WTC11 (cell line): ENCODE data around the gene COBL. TPM values are rescaled to one million over a fixed set of nuclear protein-coding genes. Genes with fewer than 3 reads are reported as not detected.

Source experiments
- ATAC-seq: fragments of 200-7000 bp; cut with Tn5 transposase; 2 replicates; pipeline ENCODE4 v1.10.0; 2021; ENCODE audit warnings: mild to moderate bottlenecking, moderate library complexity
- CTCF ChIA-PET: fragments of 300-600 bp; sonication (Branson Sonifier 250); formaldehyde crosslinking; loops from one replicate; lab custom pipeline; 2021; ENCODE audit warnings: antibody characterized with exemption; lab: Charles Lee
- POLR2A ChIA-PET: fragments of 350-600 bp; sonication (Branson Sonifier 250); formaldehyde crosslinking; loops from one replicate; lab custom pipeline; 2021; ENCODE audit warnings: antibody characterized with exemption; lab: Charles Lee
- DNase-seq: peaks from one replicate; pipeline ENCODE4 v3.0.0; 2021; ENCODE audit warnings: low spot score
- H3K27ac Mint-ChIP-seq: 2 replicates; pipeline ENCODE4 v1.8.0; 2021; ENCODE audit warnings: mixed read lengths
- H3K27me3 Mint-ChIP-seq: 2 replicates; pipeline ENCODE4 v1.8.0; 2021; ENCODE audit warnings: low read depth, mild to moderate bottlenecking, moderate library complexity, mixed read lengths
- H3K36me3 Mint-ChIP-seq: 2 replicates; pipeline ENCODE4 v1.8.0; 2021; ENCODE audit warnings: mixed read lengths
- H3K4me1 Mint-ChIP-seq: 2 replicates; pipeline ENCODE4 v1.8.0; 2022; ENCODE audit warnings: mixed read lengths
- H3K4me3 Mint-ChIP-seq: 2 replicates; pipeline ENCODE4 v1.8.0; 2021; ENCODE audit warnings: mild to moderate bottlenecking, moderate library complexity, mixed read lengths
- H3K9me3 Mint-ChIP-seq: 2 replicates; pipeline ENCODE4 v1.8.0; 2021; ENCODE audit warnings: mixed read lengths
- CBFB ChIP-seq: sonication (generic); formaldehyde crosslinking; IDR thresholded peaks from 2 replicates; pipeline ENCODE4 v1.8.1; 2022; ENCODE audit warnings: mild to moderate bottlenecking, low read depth, missing genetic modification reagents
- GRHL2 ChIP-seq: fragments of 250-450 bp; sonication (Bioruptor Pico); IDR thresholded peaks from 2 replicates; pipeline ENCODE4 v1.8.0; 2022; ENCODE audit warnings: mild to moderate bottlenecking, moderate library complexity; ENCODE audit not compliant: insufficient replicate concordance, severe bottlenecking
- KAT7 ChIP-seq: sonication (generic); formaldehyde crosslinking; IDR thresholded peaks from 2 replicates; pipeline ENCODE4 v1.8.1; 2023; ENCODE audit warnings: missing genetic modification reagents, mild to moderate bottlenecking, borderline replicate concordance
- MYBL2 ChIP-seq: sonication (generic); formaldehyde crosslinking; IDR thresholded peaks from 2 replicates; pipeline ENCODE4 v1.8.1; 2023; ENCODE audit warnings: mild to moderate bottlenecking, moderate library complexity, missing genetic modification reagents
- TEAD1 ChIP-seq: sonication (generic); formaldehyde crosslinking; IDR thresholded peaks from 2 replicates; pipeline ENCODE4 v1.8.0; 2022; ENCODE audit warnings: mild to moderate bottlenecking, missing genetic modification reagents
- ZNF317 ChIP-seq: sonication (generic); formaldehyde crosslinking; IDR thresholded peaks from 2 replicates; pipeline ENCODE4 v1.8.1; 2023; ENCODE audit warnings: low read depth, mild to moderate bottlenecking, moderate library complexity, missing genetic modification reagents, borderline replicate concordance
- ZNF423 ChIP-seq: fragments of 250-450 bp; sonication (Bioruptor Pico); IDR thresholded peaks from 2 replicates; pipeline ENCODE4 v2.1.2; 2022; ENCODE audit warnings: mild to moderate bottlenecking, moderate library complexity
- total RNA-seq: library from RNA; stranded (reverse); gene quantifications from 3 replicates; pipeline ENCODE4 v1.2.3, GENCODE V29; 2021
- TF ChIP-seq, protein P1 (sequence below): sonication (generic); formaldehyde crosslinking; IDR thresholded peaks from 2 replicates; pipeline ENCODE4 v1.8.0; 2022; ENCODE audit warnings: missing genetic modification reagents
- TF ChIP-seq, protein P2 (sequence below): fragments of 250-450 bp; sonication (Bioruptor Pico); IDR thresholded peaks from 2 replicates; pipeline ENCODE4 v2.1.2; 2022; ENCODE audit warnings: mild to moderate bottlenecking, moderate library complexity
- TF ChIP-seq, protein P3 (sequence below): sonication (generic); formaldehyde crosslinking; IDR thresholded peaks from 2 replicates; pipeline ENCODE4 v1.8.1; 2023; ENCODE audit warnings: mild to moderate bottlenecking, moderate library complexity, missing genetic modification reagents
- TF ChIP-seq, protein P4 (sequence below): fragments of 250-450 bp; sonication (Bioruptor Pico); IDR thresholded peaks from 2 replicates; pipeline ENCODE4 v1.9.0; 2021; ENCODE audit warnings: moderate library complexity, mild to moderate bottlenecking, inconsistent platforms, borderline replicate concordance
- TF ChIP-seq, protein P5 (sequence below): fragments of 250-450 bp; sonication (Bioruptor Pico); conservative IDR thresholded peaks from 2 replicates; pipeline ENCODE4 v1.9.0; 2021; ENCODE audit warnings: mild to moderate bottlenecking
- TF ChIP-seq, protein P6 (sequence below): sonication (generic); formaldehyde crosslinking; IDR thresholded peaks from 2 replicates; pipeline ENCODE4 v1.8.0; 2023; ENCODE audit warnings: missing genetic modification reagents

Gene COBL
- total RNA-seq, 1 experiment from 2014 or later: 36.5 TPM

DNA sequence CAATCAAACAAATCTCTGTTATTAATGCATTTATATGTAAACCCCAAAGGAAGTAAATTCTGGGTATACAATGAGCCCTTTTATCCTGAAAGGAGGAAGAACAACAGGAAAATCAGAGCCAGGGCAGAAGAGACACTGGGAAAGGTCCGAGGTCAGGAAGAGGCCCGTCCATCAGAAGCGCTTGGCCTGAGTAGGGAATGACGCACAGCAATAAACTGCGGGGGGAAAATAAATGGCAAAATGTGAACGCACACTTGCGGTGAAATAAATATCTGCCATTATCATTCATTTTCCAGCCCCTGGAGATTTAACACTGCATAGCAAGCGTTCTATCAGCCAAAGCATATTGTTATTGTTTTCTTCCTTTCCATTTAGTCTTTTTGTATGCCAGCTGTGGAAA is 243.4 kb downstream of the COBL start:
- H3K36me3 Mint-ChIP-seq: peaks cover 6% of the 10 kb centered on the region
- H3K9me3 Mint-ChIP-seq: peaks cover 4% of the 10 kb centered on the region
- no peak overlapping the region for H3K4me3 Mint-ChIP-seq
- H3K27ac Mint-ChIP-seq: no peak overlapping the region
- no peaks in the 10 kb centered on the region for H3K27me3 Mint-ChIP-seq
- ChIA-PET CTCF (no interaction called here), POLR2A (no interaction called here)
- peaks cover 25% of the 10 kb centered on the region for H3K4me1 Mint-ChIP-seq
- TF ChIP-seq KAT7 (CRISPR knock-in tag): no peak
- TF ChIP-seq, protein P1, sequence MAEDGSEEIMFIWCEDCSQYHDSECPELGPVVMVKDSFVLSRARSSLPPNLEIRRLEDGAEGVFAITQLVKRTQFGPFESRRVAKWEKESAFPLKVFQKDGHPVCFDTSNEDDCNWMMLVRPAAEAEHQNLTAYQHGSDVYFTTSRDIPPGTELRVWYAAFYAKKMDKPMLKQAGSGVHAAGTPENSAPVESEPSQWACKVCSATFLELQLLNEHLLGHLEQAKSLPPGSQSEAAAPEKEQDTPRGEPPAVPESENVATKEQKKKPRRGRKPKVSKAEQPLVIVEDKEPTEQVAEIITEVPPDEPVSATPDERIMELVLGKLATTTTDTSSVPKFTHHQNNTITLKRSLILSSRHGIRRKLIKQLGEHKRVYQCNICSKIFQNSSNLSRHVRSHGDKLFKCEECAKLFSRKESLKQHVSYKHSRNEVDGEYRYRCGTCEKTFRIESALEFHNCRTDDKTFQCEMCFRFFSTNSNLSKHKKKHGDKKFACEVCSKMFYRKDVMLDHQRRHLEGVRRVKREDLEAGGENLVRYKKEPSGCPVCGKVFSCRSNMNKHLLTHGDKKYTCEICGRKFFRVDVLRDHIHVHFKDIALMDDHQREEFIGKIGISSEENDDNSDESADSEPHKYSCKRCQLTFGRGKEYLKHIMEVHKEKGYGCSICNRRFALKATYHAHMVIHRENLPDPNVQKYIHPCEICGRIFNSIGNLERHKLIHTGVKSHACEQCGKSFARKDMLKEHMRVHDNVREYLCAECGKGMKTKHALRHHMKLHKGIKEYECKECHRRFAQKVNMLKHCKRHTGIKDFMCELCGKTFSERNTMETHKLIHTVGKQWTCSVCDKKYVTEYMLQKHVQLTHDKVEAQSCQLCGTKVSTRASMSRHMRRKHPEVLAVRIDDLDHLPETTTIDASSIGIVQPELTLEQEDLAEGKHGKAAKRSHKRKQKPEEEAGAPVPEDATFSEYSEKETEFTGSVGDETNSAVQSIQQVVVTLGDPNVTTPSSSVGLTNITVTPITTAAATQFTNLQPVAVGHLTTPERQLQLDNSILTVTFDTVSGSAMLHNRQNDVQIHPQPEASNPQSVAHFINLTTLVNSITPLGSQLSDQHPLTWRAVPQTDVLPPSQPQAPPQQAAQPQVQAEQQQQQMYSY (CRISPR knock-in tag): no peak
- no peak for TF ChIP-seq ZNF317 (CRISPR knock-in tag)
- TF ChIP-seq, protein P2, sequence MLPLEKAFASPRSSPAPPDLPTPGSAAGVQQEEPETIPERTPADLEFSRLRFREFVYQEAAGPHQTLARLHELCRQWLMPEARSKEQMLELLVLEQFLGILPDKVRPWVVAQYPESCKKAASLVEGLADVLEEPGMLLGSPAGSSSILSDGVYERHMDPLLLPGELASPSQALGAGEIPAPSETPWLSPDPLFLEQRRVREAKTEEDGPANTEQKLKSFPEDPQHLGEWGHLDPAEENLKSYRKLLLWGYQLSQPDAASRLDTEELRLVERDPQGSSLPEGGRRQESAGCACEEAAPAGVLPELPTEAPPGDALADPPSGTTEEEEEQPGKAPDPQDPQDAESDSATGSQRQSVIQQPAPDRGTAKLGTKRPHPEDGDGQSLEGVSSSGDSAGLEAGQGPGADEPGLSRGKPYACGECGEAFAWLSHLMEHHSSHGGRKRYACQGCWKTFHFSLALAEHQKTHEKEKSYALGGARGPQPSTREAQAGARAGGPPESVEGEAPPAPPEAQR (CRISPR knock-in tag): no peak
- TF ChIP-seq, protein P3, sequence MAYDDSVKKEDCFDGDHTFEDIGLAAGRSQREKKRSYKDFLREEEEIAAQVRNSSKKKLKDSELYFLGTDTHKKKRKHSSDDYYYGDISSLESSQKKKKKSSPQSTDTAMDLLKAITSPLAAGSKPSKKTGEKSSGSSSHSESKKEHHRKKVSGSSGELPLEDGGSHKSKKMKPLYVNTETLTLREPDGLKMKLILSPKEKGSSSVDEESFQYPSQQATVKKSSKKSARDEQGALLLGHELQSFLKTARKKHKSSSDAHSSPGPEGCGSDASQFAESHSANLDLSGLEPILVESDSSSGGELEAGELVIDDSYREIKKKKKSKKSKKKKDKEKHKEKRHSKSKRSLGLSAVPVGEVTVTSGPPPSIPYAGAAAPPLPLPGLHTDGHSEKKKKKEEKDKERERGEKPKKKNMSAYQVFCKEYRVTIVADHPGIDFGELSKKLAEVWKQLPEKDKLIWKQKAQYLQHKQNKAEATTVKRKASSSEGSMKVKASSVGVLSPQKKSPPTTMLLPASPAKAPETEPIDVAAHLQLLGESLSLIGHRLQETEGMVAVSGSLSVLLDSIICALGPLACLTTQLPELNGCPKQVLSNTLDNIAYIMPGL (CRISPR knock-in tag): no peak
- TF ChIP-seq, protein P4, sequence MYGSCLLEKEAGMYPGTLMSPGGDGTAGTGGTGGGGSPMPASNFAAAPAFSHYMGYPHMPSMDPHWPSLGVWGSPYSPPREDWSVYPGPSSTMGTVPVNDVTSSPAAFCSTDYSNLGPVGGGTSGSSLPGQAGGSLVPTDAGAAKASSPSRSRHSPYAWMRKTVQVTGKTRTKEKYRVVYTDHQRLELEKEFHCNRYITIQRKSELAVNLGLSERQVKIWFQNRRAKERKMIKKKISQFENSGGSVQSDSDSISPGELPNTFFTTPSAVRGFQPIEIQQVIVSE: no peak
- TF ChIP-seq GRHL2 (CRISPR knock-in tag): no peak
- TF ChIP-seq TEAD1 (CRISPR knock-in tag): no peak
- no peak for DNase-seq
- ATAC-seq: no peak

DNA sequence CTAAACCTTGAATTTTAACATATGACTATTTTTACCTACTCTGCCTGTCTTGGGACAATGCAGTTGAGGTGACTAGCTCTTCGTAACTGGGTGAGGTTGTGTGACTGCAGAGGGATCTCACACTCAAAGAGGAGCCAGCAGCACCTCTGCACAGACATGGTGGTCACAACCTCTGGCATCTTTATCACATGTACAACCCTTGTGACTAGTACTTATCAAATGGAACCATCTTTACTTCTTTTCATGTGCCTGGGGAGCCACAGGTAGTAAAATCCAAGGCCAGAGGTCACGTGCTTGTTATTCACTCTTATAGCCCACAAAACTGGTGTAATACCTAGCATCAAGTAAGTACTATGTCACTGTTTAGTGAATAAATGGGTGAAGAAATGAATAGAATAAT is 244.3 kb downstream of the COBL start:
- H3K27me3 Mint-ChIP-seq: no peaks in the 10 kb centered on the region

More for the DNA sequence above, 244.3 kb downstream of the COBL start:
- H3K36me3 Mint-ChIP-seq: no peaks in the 10 kb centered on the region
- H3K27ac Mint-ChIP-seq: no peak overlapping the region
- H3K4me3 Mint-ChIP-seq: no peak overlapping the region
- TF ChIP-seq ZNF423 (CRISPR knock-in tag) (no peak), CBFB (CRISPR knock-in tag) (no peak), MYBL2 (CRISPR knock-in tag) (no peak)
- TF ChIP-seq, protein P5, sequence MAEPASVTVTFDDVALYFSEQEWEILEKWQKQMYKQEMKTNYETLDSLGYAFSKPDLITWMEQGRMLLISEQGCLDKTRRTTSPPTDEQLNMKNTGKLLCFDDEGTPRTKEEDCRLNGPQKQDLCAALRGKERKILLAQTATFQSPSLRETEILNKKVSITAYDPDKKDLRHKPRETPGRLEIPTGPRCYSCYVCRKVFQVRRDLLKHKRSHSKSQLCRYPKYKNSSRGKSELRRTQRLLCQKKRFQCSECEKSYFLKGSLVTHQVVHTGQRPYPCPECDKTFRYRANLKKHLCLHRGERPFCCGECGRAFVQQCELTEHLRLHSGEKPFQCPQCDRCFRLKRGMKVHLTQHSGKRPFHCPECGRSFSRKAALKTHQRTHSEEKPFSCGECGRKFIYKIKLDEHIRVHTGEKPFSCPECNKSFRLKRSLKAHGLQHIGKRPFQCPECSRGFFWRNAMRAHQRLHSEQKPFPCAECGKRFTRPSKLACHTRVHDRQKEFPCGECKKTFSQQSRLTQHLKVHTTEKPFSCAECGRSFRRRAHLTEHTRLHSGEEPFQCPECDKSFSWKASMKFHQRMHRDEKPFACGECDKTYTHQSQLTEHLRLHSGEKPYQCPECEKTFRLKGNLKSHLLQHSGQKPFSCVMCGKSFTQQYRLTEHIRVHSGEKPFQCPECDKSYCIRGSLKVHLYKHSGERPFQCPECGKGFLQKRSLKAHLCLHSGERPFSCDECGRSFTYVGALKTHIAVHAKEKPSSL: no peak
- TF ChIP-seq, protein P6, sequence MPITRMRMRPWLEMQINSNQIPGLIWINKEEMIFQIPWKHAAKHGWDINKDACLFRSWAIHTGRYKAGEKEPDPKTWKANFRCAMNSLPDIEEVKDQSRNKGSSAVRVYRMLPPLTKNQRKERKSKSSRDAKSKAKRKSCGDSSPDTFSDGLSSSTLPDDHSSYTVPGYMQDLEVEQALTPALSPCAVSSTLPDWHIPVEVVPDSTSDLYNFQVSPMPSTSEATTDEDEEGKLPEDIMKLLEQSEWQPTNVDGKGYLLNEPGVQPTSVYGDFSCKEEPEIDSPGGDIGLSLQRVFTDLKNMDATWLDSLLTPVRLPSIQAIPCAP (CRISPR knock-in tag): no peak
- DNase-seq (no peak), ATAC-seq (no peak)
- no peaks in the 10 kb centered on the region for H3K9me3 Mint-ChIP-seq
- H3K4me1 Mint-ChIP-seq: peaks cover 26% of the 10 kb centered on the region
- CTCF ChIA-PET: interaction anchor here (0.9 to 1.7 kb wide), 2 partner anchors 65 to 89 kb away, joined by 3 to 5 read pairs; no protein-coding TSS in a partner anchor
- POLR2A ChIA-PET: interaction anchor here (0.6 to 1.1 kb wide), 2 partner anchors 8 to 63 kb away, joined by 3 read pairs; no protein-coding TSS in a partner anchor
